HTR-8/SVneo (cell line): ENCODE data around the gene QPRT.
"Not testable (repeated sequence)": the region's sequence is repeated elsewhere in the genome, so short reads cannot be mapped to it uniquely, and the experiment has no call there.

Experiments
- DNase-seq: peaks from one replicate; pipeline ENCODE4 v3.0.0; 2011; ENCODE audit warnings: low spot score, mixed read lengths; ENCODE audit not compliant: insufficient read length
- FAIRE-seq: peaks from 2 replicates; lab custom pipeline; 2011; peaks lifted over from hg19 to GRCh38; lab: Jason Lieb, UNC

QPRT gene

DNA sequence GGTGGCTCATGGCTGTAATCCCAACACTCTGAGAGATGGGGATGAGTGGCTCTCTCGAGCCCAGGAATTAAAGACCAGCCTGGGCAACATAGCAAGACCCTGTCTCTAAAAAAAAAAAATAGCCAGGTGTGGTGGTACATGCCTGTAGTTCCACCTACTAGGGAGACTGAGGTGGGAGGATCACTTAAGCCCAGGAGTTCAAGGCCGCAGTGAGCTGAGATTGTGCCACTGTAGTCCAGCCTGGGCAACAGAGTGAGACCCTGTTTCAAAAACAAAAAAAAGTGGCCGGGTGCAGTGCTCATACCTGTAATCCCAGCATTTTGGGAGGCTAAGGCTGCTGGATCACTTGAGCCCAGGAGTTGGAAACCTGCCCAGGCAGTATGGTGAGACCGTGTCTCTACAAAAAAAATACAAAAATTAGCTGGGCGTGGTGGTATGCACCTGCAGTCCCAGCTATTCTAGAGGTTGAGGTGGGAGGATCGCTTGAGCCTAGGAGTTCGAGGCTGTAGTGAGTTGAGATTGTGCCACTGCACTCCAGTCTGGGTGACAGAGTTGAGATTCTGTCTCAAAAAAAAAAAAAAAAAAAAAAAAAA, 63.8 kb downstream of the QPRT start:
- FAIRE-seq (no peak), DNase-seq (no peak)

DNA sequence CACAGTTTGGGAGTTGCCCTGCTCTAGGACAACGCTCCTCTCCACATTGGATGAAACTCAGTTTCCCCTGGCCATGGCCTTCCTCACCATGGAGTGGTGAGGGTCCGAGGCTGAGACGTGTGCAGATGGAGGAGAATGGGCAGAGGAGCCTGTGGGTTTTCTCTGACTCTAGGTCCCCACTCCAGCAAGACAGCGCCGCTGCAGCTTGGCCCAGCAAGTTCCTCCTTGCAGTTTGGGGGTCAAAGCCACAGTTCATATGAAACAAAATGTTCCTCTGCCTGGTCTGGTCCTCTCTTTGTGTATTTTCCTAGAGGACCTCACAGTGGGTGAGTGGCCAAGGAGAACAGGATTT, 64.5 kb downstream of the QPRT start:
- no peak for FAIRE-seq
- DNase-seq: no peak

DNA sequence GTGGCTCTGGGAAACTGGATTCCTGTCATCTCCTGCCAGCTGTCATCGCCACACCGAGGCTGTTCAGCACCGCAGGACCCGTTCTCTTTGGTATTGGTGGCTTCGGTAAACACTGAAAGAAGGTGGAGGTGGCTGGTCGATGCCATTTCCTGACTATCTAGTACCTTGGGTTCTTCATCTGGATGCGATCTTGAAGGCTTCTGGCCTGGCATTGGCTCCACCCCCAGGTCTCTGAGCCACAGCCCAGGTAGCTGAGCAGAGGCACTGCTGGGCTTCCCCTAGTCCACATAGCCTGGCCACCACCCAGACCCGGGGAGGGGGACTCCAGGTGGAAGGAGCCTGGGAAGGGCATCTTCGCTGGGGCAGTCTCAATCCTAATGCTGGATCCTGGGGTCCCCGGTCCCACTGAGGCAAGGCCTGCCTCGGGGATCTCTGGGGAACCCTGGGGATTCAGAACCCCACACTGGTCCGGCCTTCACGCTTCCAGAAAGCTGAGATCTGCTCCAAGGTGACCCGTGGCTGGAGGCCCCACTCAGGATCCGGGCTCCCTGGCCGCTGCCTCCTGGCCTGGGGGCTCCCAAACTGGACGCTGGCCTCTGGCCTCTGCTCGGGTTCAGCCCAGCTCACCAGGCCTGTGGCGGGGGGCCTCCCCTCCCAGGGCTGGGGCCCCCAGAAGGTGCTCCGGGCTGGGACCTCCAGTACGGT, 65.0 kb downstream of the QPRT start:
- DNase-seq (no peak), FAIRE-seq (no peak)

DNA sequence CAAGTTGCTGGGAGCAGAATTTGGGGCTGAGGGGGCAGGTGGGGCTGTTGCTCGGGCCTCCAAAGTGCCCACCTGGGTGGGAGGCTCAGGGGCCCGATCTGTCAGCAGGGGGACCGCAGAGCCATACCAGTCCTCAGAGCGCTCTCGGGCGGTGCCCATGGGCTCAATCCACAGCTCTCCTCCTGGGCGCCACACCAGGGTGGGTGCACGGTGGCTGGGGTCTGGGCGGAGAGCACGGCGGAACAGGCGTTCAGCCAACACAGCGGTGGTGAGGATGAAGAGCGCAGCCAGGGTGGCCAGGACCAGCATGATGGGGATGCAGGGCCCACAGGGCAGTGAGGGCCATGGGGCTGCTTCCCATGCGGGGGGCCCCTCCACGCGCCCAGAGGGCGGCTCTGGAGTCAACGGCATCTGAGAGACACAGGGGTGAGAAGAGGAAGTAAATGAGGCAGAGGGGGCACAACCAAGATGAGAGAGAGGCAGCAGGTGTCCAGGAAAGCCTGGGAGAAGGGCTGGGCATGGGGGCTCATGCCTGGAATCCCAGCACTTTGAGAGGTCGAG, 65.6 kb downstream of the QPRT start:
- FAIRE-seq: no peak
- DNase-seq: no peak

GRCh38 chr16:29745121-29745852, 66.3 kb downstream of the QPRT start:
- DNase-seq (no peak), FAIRE-seq (no peak)

DNA sequence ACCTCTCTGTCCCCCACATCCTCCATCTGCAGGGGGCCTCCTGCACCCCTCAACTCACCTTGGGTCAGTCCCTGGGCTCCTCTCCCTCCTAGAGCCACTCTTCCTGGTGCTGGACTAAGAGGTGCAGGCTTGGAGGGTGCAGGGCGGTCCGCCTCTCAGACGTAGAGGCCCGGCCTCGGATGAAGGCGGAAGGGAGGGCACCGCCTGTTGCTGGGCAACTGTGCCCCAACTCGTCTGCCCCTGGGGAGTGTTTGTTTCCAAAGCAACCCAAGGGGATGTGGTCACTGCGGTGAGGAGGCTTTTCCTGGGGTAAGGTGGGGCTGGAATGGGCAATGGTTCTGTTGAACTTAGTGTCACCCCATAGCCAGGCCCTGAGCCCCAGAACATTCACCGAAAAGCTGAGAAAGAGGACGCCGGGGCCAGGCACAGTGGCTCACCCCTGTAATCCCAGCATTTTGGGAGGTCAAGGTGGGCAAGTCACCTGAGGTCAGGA, 66.9 kb downstream of the QPRT start, which contains the start of gene C16orf54:
TSS of gene C16orf54 (minus strand) at position 138 of the 493 bp plus-strand sequence. CDS start 1,039 bp downstream, outside the sequence.
- FAIRE-seq: no peak
- no peak for DNase-seq

GRCh38 chr16:29746518-29746917, 67.5 kb downstream of the QPRT start:
- DNase-seq, FAIRE-seq: not testable (repeated sequence)
